ENCODE results near the gene ZAP70.
A peak's percentile ranks its signal among the peaks of the same experiment; 100 is the strongest.

The ZAP70 gene

DNA sequence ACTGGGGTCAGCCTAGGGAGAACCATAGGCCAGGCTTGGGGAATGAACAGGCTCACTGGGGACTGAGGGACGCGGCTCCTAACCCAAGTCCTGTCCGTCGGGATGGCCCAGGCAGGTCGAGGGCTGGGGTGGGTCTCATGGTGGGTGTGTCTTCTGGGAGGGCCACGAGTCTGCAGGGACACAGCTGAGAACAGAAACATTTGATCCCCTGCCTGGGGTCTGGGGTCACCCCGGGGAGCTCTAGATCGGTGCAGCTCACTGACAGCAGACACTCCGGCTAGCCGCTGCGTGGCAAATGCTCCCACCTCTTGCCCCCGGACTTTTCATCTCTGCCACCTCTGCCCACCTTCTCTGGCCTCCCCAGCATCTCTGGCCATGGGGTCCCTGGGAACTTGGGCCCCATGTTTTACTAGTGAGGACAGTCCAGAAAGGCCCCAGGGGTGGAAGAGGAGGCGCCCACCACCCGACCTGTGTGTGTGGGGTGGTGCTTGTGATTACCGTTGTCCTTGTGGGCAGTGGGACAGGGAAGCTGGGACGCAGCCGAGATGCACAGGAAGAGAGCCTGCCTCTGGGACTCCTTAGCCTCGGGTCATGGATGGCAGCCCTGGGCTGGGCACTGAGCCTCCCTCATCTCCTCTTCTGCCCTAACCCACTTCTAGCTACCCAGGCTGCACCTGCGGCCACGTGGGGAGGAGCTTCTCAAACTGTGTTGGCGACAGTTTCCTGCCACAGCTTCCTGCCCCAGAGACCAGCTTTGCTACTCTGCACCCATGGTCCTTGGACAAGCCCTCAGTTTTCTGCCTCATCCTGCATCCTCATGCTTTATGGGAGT lies 4.9 kb downstream of the ZAP70 start:
- DNase-seq = peak; percentile 76 to 83

GRCh38 chr2:97718942-97719341 lies 5.6 kb downstream of the ZAP70 start:
- no peak for DNase-seq

DNA sequence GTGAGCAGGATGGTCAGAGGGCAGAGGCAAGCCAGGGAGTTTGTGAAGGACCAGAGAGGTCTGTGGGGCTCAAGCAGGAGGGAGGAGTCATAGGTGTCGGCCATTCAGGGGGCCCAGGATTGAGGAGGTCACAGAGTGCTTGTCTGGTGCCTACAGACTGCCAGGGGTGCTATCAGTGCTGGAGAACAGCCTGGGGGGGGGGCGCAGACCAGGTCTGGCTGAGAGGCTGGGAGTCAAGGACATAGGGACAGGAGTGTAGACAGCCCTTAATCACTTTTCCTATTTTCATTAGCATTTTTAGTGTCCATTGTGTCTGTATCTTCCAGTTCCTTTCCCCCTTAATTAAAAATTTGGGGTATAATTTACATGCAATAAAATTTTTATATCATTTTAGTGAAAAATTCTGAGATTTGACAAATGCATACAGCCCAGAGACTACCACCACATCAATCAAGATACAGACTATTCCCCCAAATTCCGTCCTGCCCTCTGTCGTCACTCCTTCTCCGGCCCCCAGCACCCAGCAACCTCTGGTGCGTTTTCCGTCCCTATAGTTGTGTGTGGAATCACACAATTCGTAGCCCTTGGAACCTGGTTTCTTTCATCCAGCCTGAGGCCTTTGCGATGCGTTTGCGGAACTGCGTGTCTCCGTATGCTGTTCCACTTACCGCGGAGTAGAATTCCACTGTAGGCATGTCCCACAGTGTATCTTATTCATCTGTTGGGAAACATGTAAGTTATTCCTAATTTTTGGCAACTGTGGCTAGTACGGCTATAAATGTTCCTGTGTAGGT lies 6.2 kb downstream of the ZAP70 start:
- no peak for DNase-seq

- no peak for DNase-seq
These were observed 7.4 kb downstream of the ZAP70 start for GRCh38 chr2:97720746-97721145.

GRCh38 chr2:97722227-97722626 lies 8.9 kb downstream of the ZAP70 start:
- DNase-seq = no peak

DNA sequence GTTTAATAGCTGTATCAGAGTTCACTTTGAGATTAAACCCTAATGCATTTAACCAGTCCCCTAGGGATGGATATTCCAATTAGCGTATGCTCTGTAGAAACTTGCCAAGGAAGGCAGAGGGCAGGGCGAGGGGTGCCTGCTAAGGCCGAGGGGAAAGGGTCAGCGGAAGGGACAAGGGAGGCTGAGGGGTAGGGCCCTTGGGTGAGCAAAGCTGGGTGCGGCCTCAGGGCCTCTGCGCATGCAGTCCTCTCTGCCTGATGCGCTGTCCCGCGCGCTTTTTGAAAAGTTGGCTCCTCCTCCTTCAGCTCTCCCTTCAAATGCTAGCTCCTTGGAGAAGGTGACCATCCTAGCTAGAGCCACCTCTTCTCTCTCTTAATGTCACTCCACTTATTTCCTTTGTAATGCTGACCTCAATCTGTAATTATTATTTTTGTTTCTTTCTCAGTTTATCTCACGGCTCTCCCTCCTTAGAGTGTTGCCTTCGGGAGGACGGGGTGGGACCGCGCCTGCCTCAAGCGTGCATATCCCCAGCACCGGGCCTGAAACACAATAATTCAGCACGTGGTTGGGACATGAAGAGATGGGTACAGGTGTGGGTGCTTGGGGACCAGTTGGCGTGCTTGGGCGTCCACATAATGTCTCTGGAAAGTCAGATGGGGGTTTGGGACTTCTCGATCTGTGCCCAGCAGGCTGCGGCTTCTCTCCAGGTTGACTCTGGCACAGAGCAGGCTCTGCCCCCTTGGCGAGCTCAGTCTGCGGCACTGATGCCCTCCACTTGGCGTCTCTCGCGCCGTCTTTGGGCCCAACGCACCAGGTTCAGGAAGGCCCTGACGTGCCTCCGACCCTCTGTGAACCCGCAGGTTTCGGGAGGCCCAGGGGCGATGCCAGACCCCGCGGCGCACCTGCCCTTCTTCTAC lies 10.0 kb downstream of the ZAP70 start:
- no peak for DNase-seq

- DNase-seq = no peak
These were observed 10.7 kb downstream of the ZAP70 start for GRCh38 chr2:97724073-97724410.

- no peak for DNase-seq
These were observed 11.1 kb downstream of the ZAP70 start for GRCh38 chr2:97724501-97724900.

- DNase-seq = no peak
These were observed 11.7 kb downstream of the ZAP70 start for GRCh38 chr2:97724946-97725688.

GRCh38 chr2:97726261-97727064 lies 13.1 kb downstream of the ZAP70 start:
- no peak for DNase-seq

DNA sequence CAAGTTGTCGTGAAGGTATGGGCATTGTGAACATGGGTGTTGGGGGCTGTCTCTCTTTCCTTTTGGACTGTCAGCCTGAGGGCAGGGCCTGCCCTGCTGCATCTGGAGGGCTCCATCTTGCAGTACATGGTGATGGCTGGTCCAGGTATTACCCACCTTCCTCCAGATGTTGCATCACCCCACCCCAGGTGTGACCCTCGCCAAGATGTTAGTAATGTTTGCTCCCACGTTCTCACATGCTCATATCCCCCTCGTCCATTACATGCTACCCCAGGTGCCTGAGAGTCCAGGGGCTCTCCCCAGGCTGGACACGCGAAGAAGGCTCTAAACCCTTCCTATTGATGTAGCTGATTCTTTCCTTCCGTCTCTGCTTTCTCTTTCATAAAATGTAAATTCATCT lies 13.9 kb downstream of the ZAP70 start:
- no peak for DNase-seq

- no peak for DNase-seq
These were observed 14.8 kb downstream of the ZAP70 start for GRCh38 chr2:97728091-97728731.

DNA sequence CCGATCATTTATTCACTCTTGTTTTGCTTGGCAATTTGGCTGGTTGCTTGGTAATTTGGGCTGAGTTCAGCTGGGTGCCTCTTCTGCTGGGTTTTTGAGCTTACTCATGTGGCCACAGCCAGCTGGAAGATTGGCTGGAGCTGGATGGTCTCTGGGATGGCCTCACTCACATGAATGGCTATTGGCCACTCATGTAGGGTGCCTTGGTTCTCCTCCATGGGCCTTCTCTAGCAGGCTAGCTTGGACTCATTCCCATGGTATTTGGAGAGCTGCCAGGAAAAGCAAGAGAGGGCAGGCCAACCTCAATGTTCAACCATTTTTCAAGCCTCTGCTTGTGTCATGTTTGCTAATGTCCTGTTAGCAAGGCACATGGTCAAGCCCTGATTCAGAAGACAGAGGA lies 16.9 kb downstream of the ZAP70 start:
- DNase-seq = no peak

DNA sequence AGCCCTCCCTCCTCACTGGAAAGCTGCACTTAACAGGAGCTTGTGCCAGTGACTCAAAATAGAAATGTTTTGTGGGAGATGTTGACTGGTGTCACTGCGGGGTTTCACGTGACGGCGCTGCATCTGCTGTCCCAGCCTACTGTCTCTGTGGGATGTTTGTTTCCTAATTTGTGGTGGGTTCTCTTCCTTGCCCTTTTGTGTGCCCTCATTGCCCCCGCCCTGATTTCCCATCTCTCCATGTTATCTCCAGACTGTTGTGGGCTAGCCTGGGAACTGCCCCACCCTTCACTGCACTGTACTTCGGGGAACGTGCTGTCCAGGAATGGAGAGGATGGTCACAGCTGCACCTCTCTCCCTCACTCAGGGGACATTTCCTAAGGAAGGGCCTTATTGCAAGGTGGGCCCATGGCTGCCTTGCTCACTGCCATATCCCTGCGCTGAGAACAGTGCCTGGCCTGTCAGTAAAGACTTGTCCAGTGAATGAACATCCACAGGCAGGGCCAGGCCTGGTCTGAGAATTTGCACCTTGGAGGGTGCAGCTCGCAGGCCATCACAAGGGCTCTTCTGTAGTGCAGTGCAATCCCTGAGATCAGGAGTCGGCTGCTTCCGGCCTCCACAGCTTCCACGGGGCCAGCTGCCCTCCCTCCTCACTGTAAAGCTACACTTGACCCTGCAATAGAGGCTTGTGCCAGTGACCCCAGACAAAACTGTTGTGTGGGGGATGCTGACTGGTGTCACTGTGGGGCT lies 18.1 kb downstream of the ZAP70 start:
- no peak for DNase-seq

DNA sequence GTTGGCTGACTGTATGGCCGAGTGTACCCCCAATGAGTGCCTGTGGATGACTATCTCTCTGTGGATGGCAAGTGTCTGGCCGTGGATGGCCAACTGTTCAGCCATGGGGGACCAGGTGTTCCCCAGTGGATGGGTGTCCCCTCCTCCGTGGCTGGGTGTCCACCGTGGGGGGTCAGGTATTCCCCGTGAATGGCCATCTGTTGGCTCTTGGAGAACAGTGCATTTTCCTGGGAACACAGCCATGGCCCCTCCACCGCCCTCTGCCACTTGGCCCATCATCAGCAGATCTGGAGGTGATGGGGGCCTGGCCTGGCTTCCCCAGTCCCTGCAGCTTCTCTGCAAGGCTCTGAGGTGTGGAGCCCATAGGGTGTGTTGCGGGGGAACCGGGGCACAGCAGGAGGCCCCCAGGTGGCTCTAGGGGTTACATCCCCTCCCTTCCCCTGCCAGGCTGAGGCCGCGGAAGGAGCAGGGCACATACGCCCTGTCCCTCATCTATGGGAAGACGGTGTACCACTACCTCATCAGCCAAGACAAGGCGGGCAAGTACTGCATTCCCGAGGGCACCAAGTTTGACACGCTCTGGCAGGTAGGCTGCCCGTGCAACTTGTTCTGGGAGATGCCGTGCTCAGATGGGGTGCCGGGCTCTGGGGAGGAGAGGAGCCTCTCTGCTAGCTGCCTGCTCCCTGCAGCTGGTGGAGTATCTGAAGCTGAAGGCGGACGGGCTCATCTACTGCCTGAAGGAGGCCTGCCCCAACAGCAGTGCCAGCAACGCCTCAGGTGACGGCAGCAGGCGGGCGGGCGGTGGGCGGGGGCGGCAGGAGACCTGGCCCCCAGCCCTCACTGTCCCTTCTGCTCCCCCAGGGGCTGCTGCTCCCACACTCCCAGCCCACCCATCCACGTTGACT lies 19.3 kb downstream of the ZAP70 start:
- no peak for DNase-seq

DNA sequence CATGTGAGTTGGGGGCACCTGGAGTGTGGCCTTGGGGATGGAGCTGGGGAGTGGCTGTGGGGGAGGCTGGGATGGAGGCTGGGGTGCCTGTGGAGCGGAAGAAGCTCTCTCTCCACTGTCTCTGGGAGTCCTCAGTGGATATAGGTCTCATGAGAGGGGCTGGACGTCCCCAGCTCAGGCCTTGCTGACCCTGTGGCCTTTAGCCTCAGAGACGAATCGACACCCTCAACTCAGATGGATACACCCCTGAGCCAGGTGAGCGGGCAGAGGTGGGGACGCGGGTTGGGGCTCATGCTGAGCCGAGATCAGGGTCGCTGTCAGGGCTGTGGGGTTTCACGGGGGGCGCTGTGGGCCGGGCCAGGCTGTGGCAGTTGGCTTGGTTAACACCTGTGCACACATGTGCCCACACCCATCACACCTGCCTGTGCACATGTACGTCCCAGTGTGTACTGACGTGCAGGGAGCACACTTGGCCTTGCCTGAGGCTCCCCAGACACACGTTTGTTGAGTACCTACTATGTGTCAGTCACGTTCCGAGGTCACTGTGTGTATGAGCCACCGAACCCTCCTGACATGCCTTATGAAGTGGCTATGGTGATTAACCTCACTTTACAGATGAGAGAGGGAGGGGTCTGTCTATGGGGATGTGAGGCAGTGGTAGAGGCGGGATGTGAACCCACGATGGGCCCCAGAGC lies 20.1 kb downstream of the ZAP70 start:
- DNase-seq = no peak

GRCh38 chr2:97734061-97735051 lies 21.0 kb downstream of the ZAP70 start:
- no peak for DNase-seq

Measured in activated T-cell treated with anti-CD3 and anti-CD28 coated beads, Interleukin-2, amount 50 U/mL, for 48 hours (primary cell).